Neural cell (in vitro differentiated cells): ENCODE measurements around the gene GP2. TPM values are rescaled to one million over a fixed set of nuclear protein-coding genes. Genes with fewer than 3 reads are reported as not detected.
"Not testable (repeated sequence)": the region's sequence is repeated elsewhere in the genome, so short reads cannot be mapped to it uniquely, and the experiment has no call there.

Source experiments
- H2AFZ ChIP-seq: fragments of 200-600, 300-800 bp; sonication (generic), shearing (Covaris generic); 2 replicates; pipeline ENCODE4 v1.6.0; 2014; ENCODE audit warnings: low read depth, mild to moderate bottlenecking, antibody characterized with exemption, low read length, moderate library complexity
- H3F3A ChIP-seq: fragments of 200-600 bp; shearing (Covaris generic); 2 replicates; pipeline ENCODE4 v1.6.1; 2016; ENCODE audit warnings: mild to moderate bottlenecking, moderate library complexity, mixed read lengths, antibody characterized with exemption, low read length; ENCODE audit not compliant: insufficient read depth, poor library complexity, severe bottlenecking
- H3K27ac ChIP-seq: fragments of 200-600, 300-800 bp; sonication (generic), shearing (Covaris generic); 2 replicates; pipeline ENCODE4 v1.5.1; 2014; ENCODE audit warnings: mild to moderate bottlenecking, low read length, moderate library complexity
- H3K27me3 ChIP-seq: fragments of 300-800, 200-600 bp; sonication (generic), shearing (Covaris generic); 2 replicates; pipeline ENCODE4 v1.6.0; 2014; ENCODE audit warnings: mild to moderate bottlenecking, low read depth, low read length, moderate library complexity; ENCODE audit not compliant: insufficient read depth
- H3K36me3 ChIP-seq: fragments of 300-800, 200-600 bp; sonication (generic), shearing (Covaris generic); 2 replicates; pipeline ENCODE4 v1.5.1; 2014; ENCODE audit warnings: mild to moderate bottlenecking, antibody characterized with exemption, low read length, moderate library complexity; ENCODE audit not compliant: insufficient read depth
- H3K4me2 ChIP-seq: fragments of 300-800, 200-600 bp; sonication (generic), shearing (Covaris generic); 2 replicates; pipeline ENCODE4 v1.6.0; 2014; ENCODE audit warnings: mild to moderate bottlenecking, low read length
- H3K4me3 ChIP-seq: fragments of 300-800, 200-600 bp; sonication (generic), shearing (Covaris generic); 2 replicates; pipeline ENCODE4 v1.5.1; 2014; ENCODE audit warnings: mild to moderate bottlenecking, low read length, moderate library complexity
- H3K79me2 ChIP-seq: fragments of 200-600 bp; shearing (Covaris generic); replicated peaks from 2 replicates; pipeline ENCODE4 v1.6.0; 2014; ENCODE audit warnings: mild to moderate bottlenecking, low read length, moderate library complexity; ENCODE audit not compliant: insufficient read depth
- H3K9ac ChIP-seq: fragments of 300-800, 200-600 bp; sonication (generic), shearing (Covaris generic); 2 replicates; pipeline ENCODE4 v1.6.1; 2016; ENCODE audit warnings: mild to moderate bottlenecking, low read length, mixed read lengths
- H3K9me2 ChIP-seq: fragments of 200-600 bp; shearing (Covaris generic); 2 replicates; pipeline ENCODE4 v1.6.1; 2016; ENCODE audit warnings: mild to moderate bottlenecking, low read length, mixed read lengths; ENCODE audit not compliant: insufficient read depth
- H3K9me3 ChIP-seq: fragments of 200-600, 300-800 bp; sonication (generic), shearing (Covaris generic); 2 replicates; pipeline ENCODE4 v1.6.1; 2016; ENCODE audit warnings: mild to moderate bottlenecking, mixed run types, low read length, moderate library complexity, mixed read lengths
- H4K20me1 ChIP-seq: fragments of 200-600 bp; shearing (Covaris generic); 2 replicates; pipeline ENCODE4 v1.6.1; 2016; ENCODE audit warnings: mild to moderate bottlenecking, mixed run types; ENCODE audit not compliant: insufficient read depth
- EP300 ChIP-seq: fragments of 450-650 bp; conservative IDR thresholded peaks from 2 replicates; pipeline ENCODE4 v1.6.1; 2014; ENCODE audit warnings: antibody characterized with exemption, mild to moderate bottlenecking, moderate library complexity; ENCODE audit not compliant: poor library complexity, severe bottlenecking
- EZH2 ChIP-seq: fragments of 200-600, 300-800 bp; shearing (Covaris generic), sonication (generic); IDR thresholded peaks from 2 replicates; pipeline ENCODE4 v1.6.1; 2014; ENCODE audit warnings: antibody characterized with exemption, low read length, borderline replicate concordance, mild to moderate bottlenecking; ENCODE audit not compliant: insufficient read depth, poor library complexity, severe bottlenecking
- MXI1 ChIP-seq: fragments of 450-650 bp; conservative IDR thresholded peaks from 2 replicates; pipeline ENCODE4 v1.6.1; 2014; ENCODE audit warnings: antibody characterized with exemption, mild to moderate bottlenecking; ENCODE audit not compliant: poor library complexity, severe bottlenecking
- POLR2AphosphoS5 ChIP-seq: IDR thresholded peaks from 2 replicates; pipeline ENCODE4 v1.6.1; 2012
- RAD21 ChIP-seq: fragments of 450-650 bp; conservative IDR thresholded peaks from 2 replicates; pipeline ENCODE4 v1.6.1; 2014; ENCODE audit warnings: antibody characterized with exemption, mild to moderate bottlenecking, moderate library complexity
- SMC3 ChIP-seq: fragments of 450-650 bp; conservative IDR thresholded peaks from 2 replicates; pipeline ENCODE4 v1.6.1; 2014; ENCODE audit warnings: antibody characterized with exemption, mild to moderate bottlenecking, moderate library complexity; ENCODE audit not compliant: poor library complexity
- TAF1 ChIP-seq: IDR thresholded peaks from 2 replicates; pipeline ENCODE4 v1.6.1; 2012; ENCODE audit warnings: low read depth
- polyA plus RNA-seq: library from polyadenylated mRNA; depleted of rRNA; stranded (reverse); fragments of >200 nt; gene quantifications from 2 replicates; pipeline ENCODE4 v1.2.3, GENCODE V29; 2014
- TF ChIP-seq, protein P1 (sequence below): fragments of 450-650 bp; IDR thresholded peaks from 2 replicates; pipeline ENCODE4 v1.5.1; 2014; ENCODE audit warnings: antibody characterized with exemption, mild to moderate bottlenecking, moderate library complexity; ENCODE audit not compliant: poor library complexity, severe bottlenecking
- TF ChIP-seq, protein P2 (sequence below): IDR thresholded peaks from 2 replicates; pipeline ENCODE4 v1.6.1; 2012; ENCODE audit warnings: borderline replicate concordance

GP2 gene
- polyA plus RNA-seq, 1 donor from 2014 or later: not detected

DNA sequence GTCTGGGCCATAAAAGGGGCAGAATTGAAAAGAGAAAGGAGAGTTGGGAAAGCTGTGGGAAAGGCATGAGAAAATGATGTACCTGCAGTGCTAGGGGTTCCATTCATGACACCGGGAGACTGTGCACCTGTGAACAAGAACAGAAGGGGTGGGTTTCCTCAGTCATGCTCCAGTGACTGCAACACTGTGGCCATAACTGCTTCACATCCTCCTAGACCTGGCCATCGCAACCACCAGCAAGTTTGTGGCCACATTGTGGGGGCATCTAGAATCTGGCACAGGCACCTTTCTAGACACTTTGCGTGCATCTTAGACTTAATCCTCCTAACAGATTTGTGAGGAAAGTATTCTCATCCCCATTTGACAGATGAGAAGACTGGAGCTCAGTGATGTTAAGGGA, 12.7 kb downstream of the GP2 start:
- Histone ChIP-seq H3K4me2 (no peak overlapping the region), H3K79me2 (no peaks in the 10 kb centered on the region), H3K36me3 (no peaks in the 10 kb centered on the region), H3K27ac (no peak overlapping the region), H2AFZ (no peak overlapping the region), H3K9me2 (no peaks in the 10 kb centered on the region), H3K4me3 (no peak overlapping the region), H3F3A (no peaks in the 10 kb centered on the region), H3K9ac (no peak overlapping the region), H3K27me3 (no peaks in the 10 kb centered on the region), H3K9me3 (no peaks in the 10 kb centered on the region), H4K20me1 (no peaks in the 10 kb centered on the region)
- no peak for TF ChIP-seq POLR2AphosphoS5
- TF ChIP-seq SMC3: no peak
- TF ChIP-seq, protein P1, sequence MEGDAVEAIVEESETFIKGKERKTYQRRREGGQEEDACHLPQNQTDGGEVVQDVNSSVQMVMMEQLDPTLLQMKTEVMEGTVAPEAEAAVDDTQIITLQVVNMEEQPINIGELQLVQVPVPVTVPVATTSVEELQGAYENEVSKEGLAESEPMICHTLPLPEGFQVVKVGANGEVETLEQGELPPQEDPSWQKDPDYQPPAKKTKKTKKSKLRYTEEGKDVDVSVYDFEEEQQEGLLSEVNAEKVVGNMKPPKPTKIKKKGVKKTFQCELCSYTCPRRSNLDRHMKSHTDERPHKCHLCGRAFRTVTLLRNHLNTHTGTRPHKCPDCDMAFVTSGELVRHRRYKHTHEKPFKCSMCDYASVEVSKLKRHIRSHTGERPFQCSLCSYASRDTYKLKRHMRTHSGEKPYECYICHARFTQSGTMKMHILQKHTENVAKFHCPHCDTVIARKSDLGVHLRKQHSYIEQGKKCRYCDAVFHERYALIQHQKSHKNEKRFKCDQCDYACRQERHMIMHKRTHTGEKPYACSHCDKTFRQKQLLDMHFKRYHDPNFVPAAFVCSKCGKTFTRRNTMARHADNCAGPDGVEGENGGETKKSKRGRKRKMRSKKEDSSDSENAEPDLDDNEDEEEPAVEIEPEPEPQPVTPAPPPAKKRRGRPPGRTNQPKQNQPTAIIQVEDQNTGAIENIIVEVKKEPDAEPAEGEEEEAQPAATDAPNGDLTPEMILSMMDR: no peak
- no peak for TF ChIP-seq TAF1
- no peak for TF ChIP-seq RAD21
- no peak for TF ChIP-seq MXI1
- TF ChIP-seq EP300: no peak
- TF ChIP-seq, protein P2, sequence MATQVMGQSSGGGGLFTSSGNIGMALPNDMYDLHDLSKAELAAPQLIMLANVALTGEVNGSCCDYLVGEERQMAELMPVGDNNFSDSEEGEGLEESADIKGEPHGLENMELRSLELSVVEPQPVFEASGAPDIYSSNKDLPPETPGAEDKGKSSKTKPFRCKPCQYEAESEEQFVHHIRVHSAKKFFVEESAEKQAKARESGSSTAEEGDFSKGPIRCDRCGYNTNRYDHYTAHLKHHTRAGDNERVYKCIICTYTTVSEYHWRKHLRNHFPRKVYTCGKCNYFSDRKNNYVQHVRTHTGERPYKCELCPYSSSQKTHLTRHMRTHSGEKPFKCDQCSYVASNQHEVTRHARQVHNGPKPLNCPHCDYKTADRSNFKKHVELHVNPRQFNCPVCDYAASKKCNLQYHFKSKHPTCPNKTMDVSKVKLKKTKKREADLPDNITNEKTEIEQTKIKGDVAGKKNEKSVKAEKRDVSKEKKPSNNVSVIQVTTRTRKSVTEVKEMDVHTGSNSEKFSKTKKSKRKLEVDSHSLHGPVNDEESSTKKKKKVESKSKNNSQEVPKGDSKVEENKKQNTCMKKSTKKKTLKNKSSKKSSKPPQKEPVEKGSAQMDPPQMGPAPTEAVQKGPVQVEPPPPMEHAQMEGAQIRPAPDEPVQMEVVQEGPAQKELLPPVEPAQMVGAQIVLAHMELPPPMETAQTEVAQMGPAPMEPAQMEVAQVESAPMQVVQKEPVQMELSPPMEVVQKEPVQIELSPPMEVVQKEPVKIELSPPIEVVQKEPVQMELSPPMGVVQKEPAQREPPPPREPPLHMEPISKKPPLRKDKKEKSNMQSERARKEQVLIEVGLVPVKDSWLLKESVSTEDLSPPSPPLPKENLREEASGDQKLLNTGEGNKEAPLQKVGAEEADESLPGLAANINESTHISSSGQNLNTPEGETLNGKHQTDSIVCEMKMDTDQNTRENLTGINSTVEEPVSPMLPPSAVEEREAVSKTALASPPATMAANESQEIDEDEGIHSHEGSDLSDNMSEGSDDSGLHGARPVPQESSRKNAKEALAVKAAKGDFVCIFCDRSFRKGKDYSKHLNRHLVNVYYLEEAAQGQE: no peak
- TF ChIP-seq EZH2: no peak

DNA sequence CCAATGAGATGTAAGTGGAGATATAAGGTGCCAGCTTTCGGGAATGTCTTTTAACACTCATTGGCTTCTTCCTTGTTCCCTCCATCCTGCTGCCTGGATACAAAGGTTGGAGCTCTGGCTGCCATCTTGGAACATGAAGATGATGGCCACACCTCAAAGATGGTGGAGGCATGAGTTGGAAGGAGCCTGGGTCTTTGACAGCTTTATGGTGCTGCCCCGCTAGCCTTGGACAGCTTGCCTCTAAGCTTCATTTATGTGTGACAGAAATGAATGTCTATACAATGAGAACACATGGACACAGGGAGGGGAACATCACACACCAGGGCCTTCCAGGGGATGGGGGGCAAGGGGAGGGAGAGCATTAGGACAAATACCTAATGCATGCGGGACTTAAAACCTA, 13.6 kb downstream of the GP2 start:
- H3K4me3 ChIP-seq: no peak overlapping the region
- no peak overlapping the region for H3K4me2 ChIP-seq
- H3K9ac ChIP-seq: no peak overlapping the region
- H3K36me3 ChIP-seq: no peaks in the 10 kb centered on the region
- no peak overlapping the region for H2AFZ ChIP-seq
- no peaks in the 10 kb centered on the region for H3K9me3 ChIP-seq
- H3K27me3 ChIP-seq: no peaks in the 10 kb centered on the region
- no peaks in the 10 kb centered on the region for H3K9me2 ChIP-seq
- H3F3A ChIP-seq: no peaks in the 10 kb centered on the region
- H4K20me1 ChIP-seq: no peaks in the 10 kb centered on the region
- no peaks in the 10 kb centered on the region for H3K79me2 ChIP-seq
- TF ChIP-seq, protein P1: no peak
- TF ChIP-seq SMC3 (no peak), EP300 (no peak), EZH2 (no peak), POLR2AphosphoS5 (no peak), TAF1 (no peak), MXI1 (no peak), RAD21 (no peak)
- TF ChIP-seq, protein P2: no peak
- no peak overlapping the region for H3K27ac ChIP-seq

DNA sequence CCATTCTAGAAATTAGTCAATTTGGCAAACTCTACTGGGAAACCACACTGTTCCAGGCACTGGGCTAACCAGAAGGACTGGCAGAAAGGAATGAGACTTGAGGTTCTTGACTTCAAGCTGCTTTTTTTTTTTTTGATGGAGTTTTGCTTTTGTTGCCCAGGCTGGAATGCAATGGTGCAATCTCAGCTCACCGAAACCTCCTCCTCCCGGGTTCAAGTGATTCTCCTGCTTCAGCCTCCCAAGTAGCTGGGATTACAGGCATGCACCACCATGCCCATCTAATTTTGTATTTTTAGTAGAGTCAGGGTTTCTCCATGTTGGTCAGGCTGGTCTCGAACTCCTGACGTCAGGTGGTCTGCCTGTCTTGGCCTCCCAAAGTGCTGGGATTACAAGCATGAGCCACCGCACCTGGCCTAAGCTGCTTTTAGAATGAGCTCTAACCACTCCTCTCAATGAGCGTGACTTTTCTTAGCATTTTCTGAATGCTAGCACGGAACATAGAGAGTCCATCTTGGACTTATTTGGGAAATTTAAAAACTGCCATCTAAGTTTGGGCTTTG, 14.7 kb downstream of the GP2 start:
- not testable (repeated sequence) for H2AFZ ChIP-seq, H3K9me2 ChIP-seq, H3F3A ChIP-seq, H3K9me3 ChIP-seq, H3K36me3 ChIP-seq, H3K4me3 ChIP-seq, H3K79me2 ChIP-seq, H3K4me2 ChIP-seq, H3K27me3 ChIP-seq, H3K9ac ChIP-seq, H3K27ac ChIP-seq, H4K20me1 ChIP-seq
